Activated T-helper 2 cell treated with anti-CD3 and anti-CD28 coated beads, Interferon-gamma antibody, Interleukin-2, Interleukin-4, amounts not matched to agents 10 μg/mL and 5 μg/mL and 100 μg/mL, durations not matched to agents 14 hours and 24 hours and 36 hours (primary cell): ENCODE data around the gene DEF6. TPM values are rescaled to one million over a fixed set of nuclear protein-coding genes. Genes with fewer than 3 reads are reported as not detected.
A peak's percentile ranks its signal among the peaks of the same experiment; 100 is the strongest.

ENCODE experiments used
- DNase-seq: peaks from one replicate; pipeline ENCODE4 v3.0.0; 2021; ENCODE audit warnings: low spot score
- H3K27ac Mint-ChIP-seq: one replicate; pipeline ENCODE4 v1.8.0; 2021; ENCODE audit warnings: mixed read lengths
- H3K27me3 Mint-ChIP-seq: one replicate; pipeline ENCODE4 v1.8.0; 2021; ENCODE audit warnings: low read depth, mixed read lengths
- H3K36me3 Mint-ChIP-seq: one replicate; pipeline ENCODE4 v1.8.0; 2021; ENCODE audit warnings: low read depth, mixed read lengths
- H3K4me1 Mint-ChIP-seq: one replicate; pipeline ENCODE4 v1.8.0; 2021; ENCODE audit warnings: low read depth, mixed read lengths
- H3K4me3 Mint-ChIP-seq: one replicate; pipeline ENCODE4 v1.8.0; 2021; ENCODE audit warnings: low read depth, mild to moderate bottlenecking, moderate library complexity, mixed read lengths
- H3K9me3 Mint-ChIP-seq: one replicate; pipeline ENCODE4 v1.8.0; 2021; ENCODE audit warnings: mixed read lengths
- intact Hi-C: fragments of 100-400 bp; cut with micrococcal nuclease; formaldehyde crosslinking; loops from one replicate; pipeline ENCODE4 v1.15.1; 2023
- total RNA-seq: library from RNA; stranded (reverse); gene quantifications from 2 replicates; pipeline ENCODE4 v1.2.3, GENCODE V29; 2022

DEF6 gene
- total RNA-seq, 1 donor from 2014 or later, result 120 TPM

- intact Hi-C loops, result no loop called here
Observed at GRCh38 chr6:35366204-35366596, 68.6 kb downstream of the DEF6 start.

GRCh38 chr6:35367646-35368037 is 70.0 kb downstream of the DEF6 start:
- no peak overlapping the region for H3K4me3 Mint-ChIP-seq
- intact Hi-C loops, result loop anchor here (1.0 to 2.0 kb wide), 2 partner anchors 27 to 65 kb away; no protein-coding TSS in a partner anchor
- H3K27ac Mint-ChIP-seq, result no peak overlapping the region
- H3K4me1 Mint-ChIP-seq, result peaks cover 52% of the 10 kb centered on the region
- H3K9me3 Mint-ChIP-seq, result no peaks in the 10 kb centered on the region
- no peak for DNase-seq
- peaks cover 26% of the 10 kb centered on the region for H3K36me3 Mint-ChIP-seq
- no peaks in the 10 kb centered on the region for H3K27me3 Mint-ChIP-seq

More at GRCh38 chr6:35366204-35366596, 68.6 kb downstream of the DEF6 start:
- no peaks in the 10 kb centered on the region for H3K27me3 Mint-ChIP-seq
- peaks cover 24% of the 10 kb centered on the region for H3K36me3 Mint-ChIP-seq
- H3K27ac Mint-ChIP-seq, result no peak overlapping the region
- H3K4me1 Mint-ChIP-seq, result peaks cover 45% of the 10 kb centered on the region
- no peaks in the 10 kb centered on the region for H3K9me3 Mint-ChIP-seq
- H3K4me3 Mint-ChIP-seq, result no peak overlapping the region
- DNase-seq, result no peak

- DNase-seq, result peak; percentile 26
- intact Hi-C loops, result loop anchor here (1.0 to 2.0 kb wide), 2 partner anchors 26 to 65 kb away; no protein-coding TSS in a partner anchor
- Mint-ChIP-seq H3K27ac (peak overlapping the region; percentile 67), H3K4me3 (no peak overlapping the region), H3K9me3 (no peaks in the 10 kb centered on the region), H3K36me3 (peaks cover 26% of the 10 kb centered on the region), H3K4me1 (peaks cover 50% of the 10 kb centered on the region), H3K27me3 (no peaks in the 10 kb centered on the region)
Observed at GRCh38 chr6:35368038-35368887, 70.6 kb downstream of the DEF6 start.

- Mint-ChIP-seq H3K4me3 (peak overlapping the region; percentile 64), H3K9me3 (no peaks in the 10 kb centered on the region), H3K27ac (peak overlapping the region; percentile 94), H3K36me3 (peaks cover 35% of the 10 kb centered on the region), H3K4me1 (peaks cover 50% of the 10 kb centered on the region), H3K27me3 (no peaks in the 10 kb centered on the region)
- intact Hi-C loops, result no loop called here
- peak; percentile 18 for DNase-seq
Observed at GRCh38 chr6:35370124-35370741, 72.6 kb downstream of the DEF6 start.

- H3K27ac Mint-ChIP-seq, result peak overlapping the region; percentile 94
- H3K27me3 Mint-ChIP-seq, result no peaks in the 10 kb centered on the region
- DNase-seq, result no peak
- intact Hi-C loops, result no loop called here
- H3K9me3 Mint-ChIP-seq, result no peaks in the 10 kb centered on the region
- H3K4me3 Mint-ChIP-seq, result peak overlapping the region; percentile 3
- H3K4me1 Mint-ChIP-seq, result peaks cover 46% of the 10 kb centered on the region
- peaks cover 32% of the 10 kb centered on the region for H3K36me3 Mint-ChIP-seq
Observed at GRCh38 chr6:35370785-35371493, 73.3 kb downstream of the DEF6 start.

Other genes with a start within 250 kb of the DEF6 start
- gene TCP11, start 156.5 kb upstream of the DEF6 start, total RNA-seq, result not detected in 2 replicates
- gene SCUBE3, start 83.9 kb upstream of the DEF6 start, total RNA-seq, result not detected in 2 replicates
- 37.5 and 39.8 TPM in 2 replicates for gene ZNF76, start 38.1 kb upstream of the DEF6 start, total RNA-seq
- 27.1 and 29.1 TPM in 2 replicates for gene PPARD, start 44.7 kb downstream of the DEF6 start, total RNA-seq
- 20.6 and 21.1 TPM in 2 replicates for gene FANCE, start 154.5 kb downstream of the DEF6 start, total RNA-seq
- 1,727 and 1,773 TPM in 2 replicates for gene RPL10A, start 170.6 kb downstream of the DEF6 start, total RNA-seq
- 1.8 and 2.0 TPM in 2 replicates for gene TEAD3, start 199.3 kb downstream of the DEF6 start, total RNA-seq
- not detected in 2 replicates for gene TULP1, start 215.1 kb downstream of the DEF6 start, total RNA-seq